ENCODE data around the gene FGFRL1. TPM values are rescaled to one million over a fixed set of nuclear protein-coding genes. Genes with fewer than 3 reads are reported as not detected.

FGFRL1 gene, protein sequence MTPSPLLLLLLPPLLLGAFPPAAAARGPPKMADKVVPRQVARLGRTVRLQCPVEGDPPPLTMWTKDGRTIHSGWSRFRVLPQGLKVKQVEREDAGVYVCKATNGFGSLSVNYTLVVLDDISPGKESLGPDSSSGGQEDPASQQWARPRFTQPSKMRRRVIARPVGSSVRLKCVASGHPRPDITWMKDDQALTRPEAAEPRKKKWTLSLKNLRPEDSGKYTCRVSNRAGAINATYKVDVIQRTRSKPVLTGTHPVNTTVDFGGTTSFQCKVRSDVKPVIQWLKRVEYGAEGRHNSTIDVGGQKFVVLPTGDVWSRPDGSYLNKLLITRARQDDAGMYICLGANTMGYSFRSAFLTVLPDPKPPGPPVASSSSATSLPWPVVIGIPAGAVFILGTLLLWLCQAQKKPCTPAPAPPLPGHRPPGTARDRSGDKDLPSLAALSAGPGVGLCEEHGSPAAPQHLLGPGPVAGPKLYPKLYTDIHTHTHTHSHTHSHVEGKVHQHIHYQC
- total RNA-seq (10 to 100 TPM in 5 of 7 donors, 1 to 10 TPM in 2; 7.9 to 20.6 (median 13.2) TPM), polyA plus RNA-seq (1 to 10 TPM; 1.4 to 4.6 (median 1.5) TPM)
- long read RNA-seq, donor 1 = 0 reads
- long read RNA-seq, donor 2, partial matches to known transcripts = 0 of 2 reads
- long read RNA-seq, donor 2, other reads (novel, unspliced or antisense) = 0 of 2 reads

- 0 to 2% (median 1%) methylated on average over 36 to 89 of the region's 89 CpGs for WGBS, 5 donors
- DNase-seq = peak; percentile 96
- TF ChIP-seq POLR2A (IDR thresholded peaks at IDR 0.05) (no peak), POLR2AphosphoS5 (IDR thresholded peaks at IDR 0.05) (peak in 2 of 3 donors; percentile 49 to 56)
- peaks cover 8 to 65% (median 54%) of the 10 kb centered on the region in 6 donors for H3K4me1 ChIP-seq
- peak within 1 kb of the TSS; percentile 22 to 92 (median 78) for H3K27ac ChIP-seq
- peak within 1 kb of the TSS; percentile 61 to 91 (median 78) for H3K4me3 ChIP-seq
- intact Hi-C loops (cut with DNase I; ENCODE audit: low total_unique reads) = no loop called here
- peaks cover 0 to 7% (median 0%) of the 10 kb centered on the region in 8 donors for H3K9me3 ChIP-seq
- H3K27me3 ChIP-seq (replicated peaks in 1 of 7) = peaks cover 0 to 57% (median 11%) of the 10 kb centered on the region in 7 donors
- H3K36me3 ChIP-seq = no peaks in the 10 kb centered on the region
Measured at GRCh38 chr4:1011022-1011665, at the start of gene FGFRL1. Gene FGFRL1 (plus strand): TSS chr4:1011626. CDS start chr4:1012486, 860 bp downstream.

DNA sequence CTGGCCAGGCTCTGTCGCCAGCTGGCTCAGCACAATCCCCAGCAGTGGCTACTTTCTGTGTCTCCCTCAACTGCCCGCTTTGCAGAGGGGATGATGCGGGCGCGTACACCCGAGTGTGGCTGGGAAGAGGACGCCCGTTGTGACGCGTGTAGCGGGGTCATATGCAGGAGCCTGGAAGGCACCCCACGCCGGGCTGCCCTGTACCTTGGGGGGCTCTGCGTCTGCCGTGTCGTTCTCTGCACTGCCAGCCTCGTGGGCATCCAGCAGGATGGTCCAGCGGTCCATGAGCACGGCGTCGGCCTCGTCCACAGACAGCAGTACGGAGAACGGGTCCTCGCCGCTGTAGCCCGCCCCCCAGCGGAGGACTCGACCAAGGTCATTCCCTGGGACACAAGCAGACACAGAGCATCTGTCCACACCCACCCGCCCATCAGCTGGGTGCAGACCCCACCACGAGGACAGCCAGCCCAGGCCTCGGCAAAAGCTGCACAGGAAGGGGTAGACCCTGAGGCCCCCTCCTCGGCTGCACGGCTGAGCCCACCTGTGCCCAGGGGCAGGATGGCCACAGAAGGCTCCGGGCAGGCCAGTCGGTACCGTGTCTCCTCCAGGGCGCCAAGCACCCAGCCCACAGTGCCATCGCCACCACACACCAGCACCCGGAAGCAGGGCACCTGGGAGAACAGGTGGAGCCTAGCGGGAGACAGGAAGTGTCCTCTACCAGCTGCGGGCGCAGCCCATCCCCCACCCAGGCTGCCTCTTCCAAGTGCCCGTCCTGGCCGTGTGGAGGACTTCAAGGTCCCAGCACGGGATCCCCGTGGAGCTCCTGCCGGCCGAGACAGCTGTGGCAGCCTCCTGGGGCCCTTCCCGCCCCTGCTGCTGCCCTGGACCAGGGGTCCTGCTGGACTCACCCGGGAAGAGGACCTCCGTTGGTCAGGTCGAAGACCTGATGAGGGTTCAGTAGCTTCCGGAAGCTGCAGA is 48.9 kb upstream of the FGFRL1 start:
- no peak overlapping the region for H3K27ac ChIP-seq
- H3K4me3 ChIP-seq = no peak overlapping the region
- intact Hi-C loops (cut with DNase I; ENCODE audit: low total_unique reads) = no loop called here
- 91 to 95% (median 93%) methylated on average over 28 to 54 of the region's 54 CpGs for WGBS, 5 donors
- H3K36me3 ChIP-seq = peaks cover 0 to 99% (median 73%) of the 10 kb centered on the region in 6 donors
- peak; percentile 75 for DNase-seq
- peaks cover 0 to 2% (median 0%) of the 10 kb centered on the region in 7 donors for H3K27me3 ChIP-seq (replicated peaks in 1 of 7)
- H3K4me1 ChIP-seq = peaks cover 0 to 2% (median under 1%) of the 10 kb centered on the region in 6 donors
- no peaks in the 10 kb centered on the region for H3K9me3 ChIP-seq
- TF ChIP-seq POLR2AphosphoS5 (IDR thresholded peaks at IDR 0.05) (peak in 2 of 3 donors; percentile 13 to 14), POLR2A (IDR thresholded peaks at IDR 0.05) (no peak)

GRCh38 chr4:963276-964225 is 47.9 kb upstream of the FGFRL1 start:
- H3K4me3 ChIP-seq = no peak overlapping the region
- no peak overlapping the region for H3K27ac ChIP-seq
- 92 to 96% (median 95%) methylated on average over 26 to 39 of the region's 39 CpGs for WGBS, 5 donors
- H3K27me3 ChIP-seq (replicated peaks in 1 of 7) = peaks cover 0 to 12% (median 0%) of the 10 kb centered on the region in 7 donors
- H3K36me3 ChIP-seq = peaks cover 0 to 90% (median 63%) of the 10 kb centered on the region in 6 donors
- peaks cover 0 to 12% (median 10%) of the 10 kb centered on the region in 6 donors for H3K4me1 ChIP-seq
- TF ChIP-seq POLR2A (IDR thresholded peaks at IDR 0.05) = no peak
- peak in 1 of 3 donors; percentile 40 for TF ChIP-seq POLR2AphosphoS5 (IDR thresholded peaks at IDR 0.05)
- TF ChIP-seq, protein P1, sequence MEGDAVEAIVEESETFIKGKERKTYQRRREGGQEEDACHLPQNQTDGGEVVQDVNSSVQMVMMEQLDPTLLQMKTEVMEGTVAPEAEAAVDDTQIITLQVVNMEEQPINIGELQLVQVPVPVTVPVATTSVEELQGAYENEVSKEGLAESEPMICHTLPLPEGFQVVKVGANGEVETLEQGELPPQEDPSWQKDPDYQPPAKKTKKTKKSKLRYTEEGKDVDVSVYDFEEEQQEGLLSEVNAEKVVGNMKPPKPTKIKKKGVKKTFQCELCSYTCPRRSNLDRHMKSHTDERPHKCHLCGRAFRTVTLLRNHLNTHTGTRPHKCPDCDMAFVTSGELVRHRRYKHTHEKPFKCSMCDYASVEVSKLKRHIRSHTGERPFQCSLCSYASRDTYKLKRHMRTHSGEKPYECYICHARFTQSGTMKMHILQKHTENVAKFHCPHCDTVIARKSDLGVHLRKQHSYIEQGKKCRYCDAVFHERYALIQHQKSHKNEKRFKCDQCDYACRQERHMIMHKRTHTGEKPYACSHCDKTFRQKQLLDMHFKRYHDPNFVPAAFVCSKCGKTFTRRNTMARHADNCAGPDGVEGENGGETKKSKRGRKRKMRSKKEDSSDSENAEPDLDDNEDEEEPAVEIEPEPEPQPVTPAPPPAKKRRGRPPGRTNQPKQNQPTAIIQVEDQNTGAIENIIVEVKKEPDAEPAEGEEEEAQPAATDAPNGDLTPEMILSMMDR (IDR thresholded peaks at IDR 0.05 in 8 of 11, conservative IDR thresholded peaks at IDR 0.05 in 3 of 11) = no peak
- intact Hi-C loops (cut with DNase I; ENCODE audit: low total_unique reads) = no loop called here
- DNase-seq = peak; percentile 70
- H3K9me3 ChIP-seq = no peaks in the 10 kb centered on the region

Data from spleen (tissue), 13 donors.